Measurements from ENCODE around the gene OSTF1. TPM values are rescaled to one million over a fixed set of nuclear protein-coding genes. Genes with fewer than 3 reads are reported as not detected.
A peak's percentile ranks its signal among the peaks of the same experiment; 100 is the strongest.

The OSTF1 gene
- total RNA-seq, 2 donors from 2014 or later, result 15.0 to 20.5 TPM

DNA sequence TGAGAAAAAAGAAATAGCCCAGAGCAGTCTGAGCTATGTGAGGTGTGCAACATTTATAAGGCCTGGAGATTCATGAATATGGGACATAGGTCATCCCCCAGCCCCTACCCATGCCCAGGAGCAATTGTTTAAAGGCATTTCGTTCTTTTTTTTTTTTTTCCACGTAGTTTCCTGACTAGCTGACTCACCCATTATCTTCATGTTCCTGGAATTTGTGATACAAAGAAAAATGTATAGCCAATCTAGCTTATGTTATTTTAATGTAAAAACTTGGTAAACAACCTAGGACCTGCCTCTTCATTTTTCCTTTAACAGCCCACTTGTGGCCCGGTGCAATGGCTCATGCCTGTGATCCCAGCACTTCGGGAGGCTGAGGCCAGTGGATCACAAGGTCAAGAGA is 81.3 kb downstream of the OSTF1 start:
- Histone ChIP-seq H3K27ac (ENCODE audit: low read depth, low read length) (no peak overlapping the region), H3K9ac (ENCODE audit: extremely low read depth, low read length, poor library complexity, severe bottlenecking) (no peak overlapping the region), H3K4me1 (ENCODE audit: control insufficient read depth, insufficient read depth, low read length) (no peaks in the 10 kb centered on the region), H3K27me3 (ENCODE audit: control insufficient read depth, insufficient read depth, low read length, poor library complexity, severe bottlenecking) (no peaks in the 10 kb centered on the region), H3K9me3 (ENCODE audit: control insufficient read depth, low read length) (peaks cover 11% of the 10 kb centered on the region), H3K36me3 (ENCODE audit: control insufficient read depth, insufficient read depth, low read length) (no peaks in the 10 kb centered on the region), H3K4me3 (ENCODE audit: low read length) (no peak overlapping the region)
- Mint-ChIP-seq H3K27ac (peak overlapping the region; percentile 64), H3K4me3 (no peak overlapping the region), H3K27me3 (ENCODE audit: insufficient read depth) (no peaks in the 10 kb centered on the region), H3K9me3 (peaks cover 7% of the 10 kb centered on the region), H3K4me1 (no peaks in the 10 kb centered on the region), H3K36me3 (ENCODE audit: low read depth) (peaks cover 6% of the 10 kb centered on the region)
- no peak for DNase-seq
- TF ChIP-seq, protein P1, sequence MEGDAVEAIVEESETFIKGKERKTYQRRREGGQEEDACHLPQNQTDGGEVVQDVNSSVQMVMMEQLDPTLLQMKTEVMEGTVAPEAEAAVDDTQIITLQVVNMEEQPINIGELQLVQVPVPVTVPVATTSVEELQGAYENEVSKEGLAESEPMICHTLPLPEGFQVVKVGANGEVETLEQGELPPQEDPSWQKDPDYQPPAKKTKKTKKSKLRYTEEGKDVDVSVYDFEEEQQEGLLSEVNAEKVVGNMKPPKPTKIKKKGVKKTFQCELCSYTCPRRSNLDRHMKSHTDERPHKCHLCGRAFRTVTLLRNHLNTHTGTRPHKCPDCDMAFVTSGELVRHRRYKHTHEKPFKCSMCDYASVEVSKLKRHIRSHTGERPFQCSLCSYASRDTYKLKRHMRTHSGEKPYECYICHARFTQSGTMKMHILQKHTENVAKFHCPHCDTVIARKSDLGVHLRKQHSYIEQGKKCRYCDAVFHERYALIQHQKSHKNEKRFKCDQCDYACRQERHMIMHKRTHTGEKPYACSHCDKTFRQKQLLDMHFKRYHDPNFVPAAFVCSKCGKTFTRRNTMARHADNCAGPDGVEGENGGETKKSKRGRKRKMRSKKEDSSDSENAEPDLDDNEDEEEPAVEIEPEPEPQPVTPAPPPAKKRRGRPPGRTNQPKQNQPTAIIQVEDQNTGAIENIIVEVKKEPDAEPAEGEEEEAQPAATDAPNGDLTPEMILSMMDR (conservative IDR thresholded peaks at IDR 0.05), result no peak
- 82 to 87% methylated on average over 2 to 3 of the region's 4 CpGs for WGBS, 2 experiments (ENCODE audit: insufficient coverage in 1 of 2, insufficient read length in 1 of 2)

DNA sequence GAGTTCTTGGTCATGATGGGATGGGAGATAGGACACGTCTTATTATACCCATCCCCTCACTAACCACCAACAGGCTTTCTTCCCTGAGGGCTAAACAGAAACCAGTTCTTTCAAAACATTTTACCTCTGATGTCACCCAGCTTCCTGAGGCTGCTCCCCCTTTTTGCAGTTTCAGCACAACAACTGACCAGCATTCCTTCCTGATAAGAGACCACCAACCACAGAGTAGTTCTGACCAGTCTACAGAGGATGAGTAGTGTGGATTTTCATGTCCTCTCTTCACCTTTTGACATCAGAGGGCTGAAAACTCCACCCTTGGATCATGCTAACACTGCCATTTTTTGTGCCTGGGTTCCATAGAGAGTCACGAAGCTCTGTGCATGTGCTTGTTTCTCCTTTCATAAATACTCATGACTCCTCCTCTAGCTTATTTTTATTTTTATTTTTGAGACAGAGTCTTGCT is 82.6 kb downstream of the OSTF1 start:
- no peaks in the 10 kb centered on the region for H3K27me3 Mint-ChIP-seq (ENCODE audit: insufficient read depth)
- Histone ChIP-seq H3K9ac (ENCODE audit: extremely low read depth, low read length, poor library complexity, severe bottlenecking) (no peak overlapping the region), H3K36me3 (ENCODE audit: control insufficient read depth, insufficient read depth, low read length) (no peaks in the 10 kb centered on the region), H3K27ac (ENCODE audit: low read depth, low read length) (no peak overlapping the region), H3K4me3 (ENCODE audit: low read length) (no peak overlapping the region), H3K9me3 (ENCODE audit: control insufficient read depth, low read length) (peaks cover 11% of the 10 kb centered on the region), H3K27me3 (ENCODE audit: control insufficient read depth, insufficient read depth, low read length, poor library complexity, severe bottlenecking) (no peaks in the 10 kb centered on the region), H3K4me1 (ENCODE audit: control insufficient read depth, insufficient read depth, low read length) (no peaks in the 10 kb centered on the region)
- 89 to 91% methylated on average over 1 to 2 of the region's 2 CpGs for WGBS, 2 experiments (ENCODE audit: insufficient coverage in 1 of 2, insufficient read length in 1 of 2)
- no peak for DNase-seq
- no peaks in the 10 kb centered on the region for H3K4me1 Mint-ChIP-seq
- TF ChIP-seq, protein P1 (conservative IDR thresholded peaks at IDR 0.05), result no peak
- peaks cover 5% of the 10 kb centered on the region for H3K36me3 Mint-ChIP-seq (ENCODE audit: low read depth)
- no peak overlapping the region for H3K27ac Mint-ChIP-seq
- H3K9me3 Mint-ChIP-seq, result peaks cover 7% of the 10 kb centered on the region
- H3K4me3 Mint-ChIP-seq, result no peak overlapping the region

DNA sequence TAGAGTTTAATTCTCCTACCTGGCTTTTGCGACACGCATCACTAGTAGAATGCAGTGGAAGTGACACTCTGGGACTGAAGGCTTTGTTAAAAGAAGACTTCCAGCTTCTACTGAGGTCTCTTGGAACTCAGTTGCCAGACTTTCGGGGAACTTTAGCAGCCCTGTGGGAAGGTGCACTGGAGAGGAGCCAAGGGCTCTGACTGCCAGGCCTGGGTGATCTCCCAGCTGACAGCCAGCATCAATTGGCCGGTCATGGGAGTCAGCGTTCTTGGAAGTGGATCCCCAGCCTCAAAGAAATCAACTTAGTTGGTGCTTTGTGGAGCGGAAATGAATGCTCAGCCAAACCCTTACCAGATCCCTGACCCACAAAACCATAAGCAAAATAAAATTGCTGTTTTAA is 87.1 kb downstream of the OSTF1 start:
- H3K4me3 ChIP-seq (ENCODE audit: low read length), result no peak overlapping the region
- no peak overlapping the region for H3K27ac ChIP-seq (ENCODE audit: low read depth, low read length)
- WGBS, 2 experiments (ENCODE audit: insufficient coverage in 1 of 2, insufficient read length in 1 of 2), result 94% methylated on average over 3 to 6 of the region's 6 CpGs
- Mint-ChIP-seq H3K36me3 (ENCODE audit: low read depth) (no peaks in the 10 kb centered on the region), H3K4me3 (no peak overlapping the region), H3K9me3 (no peaks in the 10 kb centered on the region), H3K27me3 (ENCODE audit: insufficient read depth) (no peaks in the 10 kb centered on the region), H3K4me1 (no peaks in the 10 kb centered on the region), H3K27ac (no peak overlapping the region)
- no peaks in the 10 kb centered on the region for H3K4me1 ChIP-seq (ENCODE audit: control insufficient read depth, insufficient read depth, low read length)
- no peaks in the 10 kb centered on the region for H3K36me3 ChIP-seq (ENCODE audit: control insufficient read depth, insufficient read depth, low read length)
- TF ChIP-seq, protein P1 (conservative IDR thresholded peaks at IDR 0.05), result no peak
- no peak for DNase-seq
- H3K9ac ChIP-seq (ENCODE audit: extremely low read depth, low read length, poor library complexity, severe bottlenecking), result no peak overlapping the region
- no peaks in the 10 kb centered on the region for H3K9me3 ChIP-seq (ENCODE audit: control insufficient read depth, low read length)
- no peaks in the 10 kb centered on the region for H3K27me3 ChIP-seq (ENCODE audit: control insufficient read depth, insufficient read depth, low read length, poor library complexity, severe bottlenecking)
